DOHH2 (cell line): Measurements from ENCODE around the gene PLA2G6.

Experiments
- H3F3A ChIP-seq: fragments of 200-600 bp; sonication (generic), shearing (Covaris generic); 2 replicates; pipeline ENCODE4 v1.6.0; 2016; ENCODE audit warnings: antibody characterized with exemption, mild to moderate bottlenecking; ENCODE audit not compliant: control insufficient read depth, insufficient read depth
- H3K27ac ChIP-seq: fragments of 200-600 bp; sonication (generic); 2 replicates; pipeline ENCODE4 v1.5.1; 2014; ENCODE audit warnings: low read depth, mild to moderate bottlenecking, low read length, moderate library complexity
- H3K27me3 ChIP-seq: fragments of 200-600 bp; sonication (generic); 2 replicates; pipeline ENCODE4 v1.6.1; 2014; ENCODE audit warnings: mild to moderate bottlenecking, low read length, mixed read lengths; ENCODE audit not compliant: control insufficient read depth
- H3K36me3 ChIP-seq: fragments of 200-600 bp; sonication (generic); 2 replicates; pipeline ENCODE4 v1.6.1; 2014; ENCODE audit warnings: mild to moderate bottlenecking, low read length, moderate library complexity, mixed read lengths; ENCODE audit not compliant: control insufficient read depth
- H3K4me1 ChIP-seq: fragments of 200-600 bp; sonication (generic); 2 replicates; pipeline ENCODE4 v1.6.1; 2014; ENCODE audit warnings: mild to moderate bottlenecking, low read length, mixed read lengths; ENCODE audit not compliant: control insufficient read depth
- H3K4me2 ChIP-seq: fragments of 200-600 bp; sonication (generic); 2 replicates; pipeline ENCODE4 v1.6.0; 2014; ENCODE audit warnings: mild to moderate bottlenecking, low read length, moderate library complexity
- H3K4me3 ChIP-seq: fragments of 200-600 bp; sonication (generic); 2 replicates; pipeline ENCODE4 v1.5.1; 2014; ENCODE audit warnings: mild to moderate bottlenecking, low read length, mixed read lengths
- H3K79me2 ChIP-seq: fragments of 200-600 bp; sonication (generic); 2 replicates; pipeline ENCODE4 v1.6.1; 2014; ENCODE audit warnings: mild to moderate bottlenecking, low read length, mixed read lengths; ENCODE audit not compliant: control insufficient read depth
- H3K9me2 ChIP-seq: fragments of 200-600 bp; sonication (generic); replicated peaks from 2 replicates; pipeline ENCODE4 v1.6.1; 2014; ENCODE audit warnings: mild to moderate bottlenecking, low read length, mixed read lengths; ENCODE audit not compliant: control insufficient read depth
- H3K9me3 ChIP-seq: fragments of 200-600 bp; sonication (generic); 2 replicates; pipeline ENCODE4 v1.6.1; 2014; ENCODE audit warnings: antibody characterized with exemption, low read length, mixed read lengths; ENCODE audit not compliant: control insufficient read depth, insufficient read depth
- H4K20me1 ChIP-seq: fragments of 200-600 bp; sonication (generic); 2 replicates; pipeline ENCODE4 v1.6.0; 2014; ENCODE audit warnings: low read depth, mild to moderate bottlenecking, antibody characterized with exemption, low read length, moderate library complexity; ENCODE audit not compliant: control insufficient read depth, insufficient read depth
- CTCF ChIP-seq: fragments of 200-600 bp; sonication (generic); IDR thresholded peaks from one replicate; pipeline ENCODE4 v1.5.1; 2014; ENCODE audit warnings: antibody characterized with exemption, mild to moderate bottlenecking, low read depth, low read length; ENCODE audit not compliant: poor library complexity, severe bottlenecking
- EZH2phosphoT487 ChIP-seq: fragments of 200-600 bp; sonication (generic); IDR thresholded peaks from 2 replicates; pipeline ENCODE4 v1.6.1; 2017; ENCODE audit warnings: borderline replicate concordance, mild to moderate bottlenecking, antibody characterized with exemption, low read length, moderate library complexity, mixed read lengths

PLA2G6 gene

DNA sequence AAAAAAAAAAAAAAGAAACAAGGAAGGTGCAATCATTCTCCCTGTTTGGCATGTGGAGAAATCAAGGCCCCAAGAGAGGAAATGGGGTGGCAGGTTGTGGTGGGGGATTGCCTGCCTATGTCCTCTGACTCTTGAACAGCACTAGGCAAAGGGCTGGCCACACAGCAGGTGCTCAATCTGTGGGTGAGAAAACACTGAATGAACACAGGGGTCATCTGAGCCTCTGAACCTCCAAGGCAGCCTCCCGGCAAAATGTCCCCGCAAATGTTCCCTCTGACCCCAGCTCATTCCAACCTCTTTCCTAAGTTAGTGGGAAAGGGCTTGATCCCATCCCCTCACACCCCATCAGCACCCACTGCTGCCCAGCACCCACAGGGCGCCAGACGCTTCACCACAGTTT is 4.6 kb downstream of the PLA2G6 start:
- no peaks in the 10 kb centered on the region for H4K20me1 ChIP-seq
- no peaks in the 10 kb centered on the region for H3K9me2 ChIP-seq
- H3K4me3 ChIP-seq: no peak overlapping the region
- no peaks in the 10 kb centered on the region for H3K27me3 ChIP-seq
- peaks cover 3% of the 10 kb centered on the region; the same call in 1 of the 2 replicates for H3K36me3 ChIP-seq
- peaks cover 30% of the 10 kb centered on the region for H3K4me1 ChIP-seq
- H3K79me2 ChIP-seq: peaks cover 22% of the 10 kb centered on the region
- H3K4me2 ChIP-seq: no peak overlapping the region
- no peak overlapping the region for H3K27ac ChIP-seq
- H3F3A ChIP-seq: peaks cover 4% of the 10 kb centered on the region; the same call in 1 of the 2 replicates
- TF ChIP-seq CTCF: no peak
- no peaks in the 10 kb centered on the region for H3K9me3 ChIP-seq

GRCh38 chr22:38176170-38176741 is 5.4 kb downstream of the PLA2G6 start:
- no peak overlapping the region for H3K4me3 ChIP-seq
- H3K36me3 ChIP-seq: peaks cover under 1% of the 10 kb centered on the region; the same call in 1 of the 2 replicates
- H3F3A ChIP-seq: peaks cover 4% of the 10 kb centered on the region; the same call in 1 of the 2 replicates
- no peaks in the 10 kb centered on the region for H3K9me2 ChIP-seq
- H3K4me2 ChIP-seq: no peak overlapping the region
- H3K79me2 ChIP-seq: peaks cover 19% of the 10 kb centered on the region
- peaks cover 31% of the 10 kb centered on the region for H3K4me1 ChIP-seq
- no peak overlapping the region for H3K27ac ChIP-seq
- no peaks in the 10 kb centered on the region for H3K9me3 ChIP-seq
- TF ChIP-seq CTCF (no peak), EZH2phosphoT487 (no peak)
- no peaks in the 10 kb centered on the region for H4K20me1 ChIP-seq
- no peaks in the 10 kb centered on the region for H3K27me3 ChIP-seq

- Histone ChIP-seq H3K4me1 (peaks cover 23% of the 10 kb centered on the region), H4K20me1 (no peaks in the 10 kb centered on the region), H3K4me2 (no peak overlapping the region), H3K9me2 (no peaks in the 10 kb centered on the region), H3K9me3 (no peaks in the 10 kb centered on the region), H3K4me3 (no peak overlapping the region), H3F3A (peaks cover 4% of the 10 kb centered on the region; the same call in 1 of the 2 replicates), H3K79me2 (peaks cover 11% of the 10 kb centered on the region), H3K27ac (no peak overlapping the region), H3K36me3 (no peaks in the 10 kb centered on the region), H3K27me3 (no peaks in the 10 kb centered on the region)
- no peak for TF ChIP-seq EZH2phosphoT487
- TF ChIP-seq CTCF: no peak
Observed at GRCh38 chr22:38175206-38176118, 6.2 kb downstream of the PLA2G6 start.
